Measurements from ENCODE around the gene NRG2. TPM values are rescaled to one million over a fixed set of nuclear protein-coding genes. Genes with fewer than 3 reads are reported as not detected.

NRG2 gene
- polyA plus RNA-seq, 5 donors = 6.1 to 10.1 (median 7.4) TPM

Other genes starting within 250 kb of the NRG2 start
- gene PSD2, start 247.5 kb downstream of the NRG2 start, polyA plus RNA-seq (ENCODE audit: insufficient read depth in 1 of 5, insufficient read length in 5 of 5, low replicate concordance in 1 of 5) = 1 to 10 TPM; 1.4 to 1.9 (median 1.9) TPM
- gene PURA, start 70.8 kb upstream of the NRG2 start, polyA plus RNA-seq (ENCODE audit: insufficient read depth in 1 of 5, insufficient read length in 5 of 5, low replicate concordance in 1 of 5) = 10 to 100 TPM in 1 of 5 donors, 1 to 10 TPM in 4; 8.1 to 11.1 (median 9.8) TPM
- gene IGIP, start 82.6 kb upstream of the NRG2 start, polyA plus RNA-seq (ENCODE audit: insufficient read depth in 1 of 5, insufficient read length in 5 of 5, low replicate concordance in 1 of 5) = 1 to 10 TPM; 5.1 to 6.6 (median 5.3) TPM
- 10 to 100 TPM; 31.6 to 40.7 (median 33.6) TPM for gene CYSTM1, start 131.9 kb upstream of the NRG2 start, polyA plus RNA-seq (ENCODE audit: insufficient read depth in 1 of 5, insufficient read length in 5 of 5, low replicate concordance in 1 of 5)